Measurements from ENCODE around the gene PARM1.

GRCh38 chr4:75011131-75011795, 78.3 kb downstream of the PARM1 start:
- TF ChIP-seq CTCF (IDR thresholded peaks at IDR 0.05; ENCODE audit: low read depth, low read length) (no peak), EZH2phosphoT487 (IDR thresholded peaks at IDR 0.05; ENCODE audit: low read depth) (no peak)

All from OCI-LY3 (cell line).